NCI-H446 (cell line): ENCODE results near the gene CPO.

Experiments
- DNase-seq, 2 experiments: peaks; one replicate each; lab custom pipeline; 2025; lab: John Stamatoyannopoulos, UW

CPO gene

DNA sequence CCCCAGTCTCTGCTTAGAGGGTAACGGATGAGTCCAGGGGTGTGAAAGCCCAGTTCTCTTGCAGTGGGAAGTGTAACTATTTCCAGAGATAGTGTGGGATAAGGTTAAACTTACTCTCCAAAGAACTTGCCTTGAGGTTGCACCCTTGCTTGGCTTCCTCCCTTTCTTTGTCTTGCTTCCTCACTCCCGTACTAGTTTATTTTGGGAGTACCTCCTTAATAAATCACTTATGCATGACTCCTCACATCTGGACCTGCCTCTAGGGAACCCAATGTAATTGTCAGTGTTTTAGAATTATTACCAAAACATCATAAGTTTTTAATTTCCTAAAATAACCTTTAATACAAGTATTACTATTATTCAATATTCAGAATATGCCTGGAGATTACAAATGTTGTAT lies 35.2 kb downstream of the CPO start:
- no peak for DNase-seq

DNA sequence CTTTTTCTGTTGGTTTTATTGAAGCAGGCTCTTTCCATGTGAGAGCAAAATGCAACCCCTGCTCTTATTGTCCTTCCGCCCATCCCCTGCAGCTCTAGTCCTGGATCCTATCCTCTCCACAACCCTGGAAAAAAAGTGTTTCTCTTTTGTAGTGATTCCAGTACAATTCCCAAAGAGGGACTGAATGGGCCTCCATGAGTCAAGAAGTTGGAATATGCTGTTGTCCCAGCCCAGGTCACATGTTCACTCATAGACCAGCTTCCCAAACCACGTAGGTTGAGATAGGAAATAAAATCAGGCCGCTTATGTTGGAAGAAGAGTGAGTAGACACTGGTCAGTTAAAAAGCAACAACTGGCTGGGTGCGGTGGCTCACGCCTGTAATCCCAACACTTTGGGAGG lies 39.4 kb downstream of the CPO start:
- no peak for DNase-seq

- DNase-seq, result no peak
Measured at GRCh38 chr2:206979365-206979764, 40.0 kb downstream of the CPO start.

DNA sequence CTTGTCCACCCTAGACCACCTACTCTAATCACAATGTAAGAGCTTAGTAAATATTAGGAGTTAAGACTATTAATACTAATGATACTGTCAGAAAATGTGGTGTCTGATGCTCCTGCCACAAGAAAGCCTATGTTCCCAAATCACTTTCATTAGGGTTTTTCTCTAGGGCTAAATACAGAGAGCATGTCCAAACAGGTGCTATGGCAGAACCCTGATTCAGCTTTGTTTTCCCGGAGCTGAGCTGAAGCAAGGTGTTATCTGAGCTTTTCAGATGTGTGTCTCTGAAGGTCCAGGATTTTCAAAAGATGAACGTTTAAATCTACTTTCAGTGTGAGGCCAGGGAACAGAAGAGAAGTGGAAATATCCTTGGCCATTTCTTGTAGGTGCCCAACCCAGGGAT lies 40.6 kb downstream of the CPO start:
- DNase-seq, result no peak

DNA sequence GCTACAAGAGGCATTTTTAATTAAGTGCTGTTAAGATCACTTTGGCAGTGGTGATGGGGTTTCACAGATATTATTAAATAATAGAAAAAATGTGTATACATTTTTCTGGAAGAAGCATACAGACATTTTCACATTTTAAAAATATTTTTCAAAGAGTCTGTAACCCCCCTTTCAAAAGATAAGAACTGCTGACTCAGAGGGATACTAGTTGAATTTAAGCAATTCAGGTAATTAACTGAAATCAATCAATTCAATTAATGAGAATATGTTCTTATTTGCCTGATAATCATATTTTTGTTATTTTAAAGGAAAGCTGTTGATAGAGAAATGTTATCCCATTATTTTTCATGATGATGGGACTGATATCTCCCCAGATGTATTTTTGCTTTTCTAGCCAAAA lies 41.1 kb downstream of the CPO start:
- DNase-seq, result no peak

DNA sequence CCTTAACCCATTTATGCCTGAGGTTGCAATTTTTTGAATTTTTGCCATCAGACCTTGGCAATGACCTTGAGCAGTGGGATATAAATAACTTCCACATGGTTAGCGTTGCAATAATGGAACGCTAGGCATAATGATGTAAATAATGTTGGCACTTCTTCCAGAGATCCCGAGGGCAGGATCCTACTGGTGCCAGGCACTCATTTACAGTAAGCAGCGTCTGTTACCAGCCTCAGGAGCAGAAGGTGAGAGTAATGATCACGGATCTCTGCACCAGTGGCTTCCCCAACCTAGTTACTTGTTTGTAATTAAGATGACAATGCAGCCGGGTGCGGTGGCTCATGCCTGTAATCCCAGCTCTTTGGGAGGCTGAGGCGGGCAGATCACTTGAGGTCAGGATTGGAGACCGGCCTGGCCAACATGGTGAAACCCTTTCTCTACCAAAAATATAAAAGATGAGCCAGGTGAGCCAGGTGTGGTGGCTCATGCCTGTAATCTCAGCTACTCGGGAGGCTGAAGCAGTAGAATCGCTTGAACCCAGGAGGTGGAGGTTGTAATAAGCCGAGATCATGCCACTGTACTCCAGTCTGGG lies 41.9 kb downstream of the CPO start:
- DNase-seq, result peak; percentile 74 to 95

- DNase-seq, result peak; percentile 69 to 86
Measured at GRCh38 chr2:206981739-206982340, 42.5 kb downstream of the CPO start.

- DNase-seq, result no peak
Measured at GRCh38 chr2:206982360-206982955, 43.1 kb downstream of the CPO start.

DNA sequence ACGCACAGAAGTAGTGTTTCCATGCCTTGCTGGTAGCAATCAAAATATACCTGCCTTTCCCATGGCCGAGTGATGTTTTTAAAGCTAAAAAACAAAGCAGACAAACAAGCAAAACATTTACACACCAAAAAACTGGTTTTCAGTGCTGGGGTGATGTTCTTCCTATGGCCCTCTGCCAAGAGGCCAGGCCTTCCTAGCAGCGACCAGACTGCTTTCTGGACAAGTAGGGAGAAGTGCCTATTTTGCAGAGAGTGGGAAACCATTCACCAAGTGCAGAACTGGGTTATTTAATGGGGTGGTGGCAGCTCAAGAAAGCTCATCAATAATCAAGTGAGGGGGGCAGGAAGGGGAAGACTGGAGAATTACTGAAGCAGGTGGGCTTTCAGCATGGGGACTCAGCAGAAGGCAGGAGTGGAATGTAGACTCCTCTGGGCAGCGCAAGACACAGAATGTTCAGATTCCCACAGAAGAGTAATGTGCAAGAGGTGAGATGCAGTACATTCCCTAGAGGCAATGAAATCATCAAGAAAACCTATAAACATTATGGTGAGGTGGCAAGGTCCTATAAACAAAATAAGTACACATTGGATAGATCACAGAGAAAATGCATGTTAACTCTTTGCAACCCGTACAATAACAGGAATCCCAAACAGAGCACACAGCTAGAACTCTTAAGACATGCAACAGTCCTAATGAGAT lies 44.0 kb downstream of the CPO start:
- peak in 1 of 2 experiments; percentile 39 for DNase-seq

- no peak for DNase-seq
Measured at GRCh38 chr2:206984206-206984605, 44.9 kb downstream of the CPO start.

- DNase-seq, result no peak
Measured at GRCh38 chr2:206986943-206987342, 47.6 kb downstream of the CPO start.

GRCh38 chr2:206987810-206988209 lies 48.5 kb downstream of the CPO start:
- no peak for DNase-seq

DNA sequence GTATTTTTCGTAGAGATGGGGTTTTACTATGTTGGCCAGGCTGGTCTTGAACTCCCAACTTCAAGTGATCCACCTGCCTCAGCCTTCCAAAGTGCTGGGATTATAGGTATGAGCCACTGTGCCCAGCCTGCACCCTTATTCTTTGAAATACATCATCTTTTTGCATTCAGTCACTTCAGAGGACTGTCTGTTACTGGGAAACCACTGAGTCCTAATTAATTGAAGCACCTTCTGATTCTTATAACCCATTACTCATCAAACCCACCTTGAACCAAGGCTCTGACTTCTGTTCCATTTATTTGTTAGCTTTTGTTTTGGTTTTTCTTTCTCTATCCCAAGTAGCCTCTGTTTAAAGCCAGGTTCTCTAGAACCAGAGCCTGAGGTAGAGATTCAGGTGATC lies 49.6 kb downstream of the CPO start:
- DNase-seq, result no peak

DNA sequence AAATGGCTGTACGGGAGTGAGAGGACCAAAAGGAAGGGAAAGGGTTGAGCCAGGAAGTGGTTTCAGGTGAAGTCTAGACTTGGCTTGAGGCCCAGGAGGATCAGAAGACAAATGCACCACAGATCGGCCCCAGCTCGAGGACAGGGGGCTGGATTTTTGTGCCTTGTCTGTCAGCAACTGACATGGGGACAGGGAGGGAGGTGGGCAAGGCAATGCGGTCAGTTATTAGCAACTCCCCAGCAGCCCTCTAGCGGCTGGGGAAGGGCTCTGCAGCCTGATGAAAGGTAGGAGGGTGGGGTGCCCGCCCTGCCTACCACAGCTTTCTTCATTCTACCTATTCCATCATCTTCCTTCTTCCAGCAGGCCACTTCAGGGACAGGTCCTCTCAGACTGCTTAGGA lies 50.0 kb downstream of the CPO start:
- peak in 1 of 2 experiments; percentile 23 for DNase-seq

GRCh38 chr2:206990360-206990759 lies 51.0 kb downstream of the CPO start:
- no peak for DNase-seq

DNA sequence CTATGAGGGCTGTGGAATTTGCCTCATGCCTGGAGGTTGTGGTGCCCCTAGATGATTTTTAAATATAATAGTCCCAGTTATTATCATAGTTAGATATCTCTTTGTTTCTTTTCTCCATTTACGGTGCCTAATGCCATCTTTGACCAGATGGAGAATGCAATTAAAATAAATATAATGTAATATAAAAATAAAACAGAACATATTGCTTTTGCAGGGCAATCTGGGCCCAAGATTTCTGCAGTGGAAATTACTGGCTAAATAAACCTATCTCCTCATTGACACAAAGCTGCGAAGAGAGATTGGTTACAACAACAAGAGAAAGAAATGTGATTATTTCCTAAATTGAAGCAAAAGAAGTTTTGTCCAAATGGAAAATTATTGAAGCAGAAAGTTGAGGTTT lies 51.8 kb downstream of the CPO start:
- DNase-seq, result no peak

GRCh38 chr2:206993396-206993911 lies 54.1 kb downstream of the CPO start:
- DNase-seq, result no peak

DNA sequence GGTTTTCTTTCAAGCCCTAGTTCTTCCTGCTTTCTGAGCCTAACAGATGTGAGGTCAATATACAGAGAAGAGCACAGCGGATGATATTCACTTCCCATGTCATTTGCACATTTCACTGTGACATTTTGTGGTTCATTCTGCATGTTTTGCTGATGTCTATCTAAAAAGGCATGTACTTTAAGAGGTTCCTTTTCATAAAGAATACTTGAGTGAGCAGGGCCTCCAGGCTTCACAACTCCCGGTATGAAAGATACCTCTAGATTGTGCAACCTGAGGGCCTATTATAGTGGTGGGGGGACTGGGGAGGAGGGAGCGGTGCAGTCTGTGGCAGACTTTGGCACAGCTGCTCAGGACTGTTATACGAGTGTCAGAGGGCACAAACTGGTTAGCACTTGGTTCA lies 54.6 kb downstream of the CPO start:
- no peak for DNase-seq

- no peak for DNase-seq
Measured at GRCh38 chr2:206996556-206997065, 57.3 kb downstream of the CPO start.

GRCh38 chr2:207008105-207008990 lies 69.0 kb downstream of the CPO start:
- no peak for DNase-seq

DNA sequence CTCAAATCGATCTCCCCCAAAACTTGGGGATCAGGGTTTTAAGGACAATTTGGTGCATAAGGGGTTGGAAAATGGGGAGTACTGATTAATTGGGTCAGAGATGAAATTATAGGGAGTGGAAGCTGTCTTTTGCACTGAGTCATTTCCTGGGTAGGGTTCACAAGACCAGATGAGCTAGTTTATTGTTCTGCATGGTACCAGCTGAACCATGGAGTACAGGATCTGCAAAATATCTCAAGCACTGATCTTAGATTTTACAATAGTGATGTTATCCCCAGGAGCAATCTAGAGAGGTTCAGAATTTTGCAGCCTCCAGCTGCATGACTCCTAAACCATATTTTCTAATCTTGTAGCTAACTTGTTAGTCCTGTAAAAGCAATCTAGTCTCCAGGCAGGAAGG lies 73.1 kb downstream of the CPO start:
- DNase-seq, result no peak

DNA sequence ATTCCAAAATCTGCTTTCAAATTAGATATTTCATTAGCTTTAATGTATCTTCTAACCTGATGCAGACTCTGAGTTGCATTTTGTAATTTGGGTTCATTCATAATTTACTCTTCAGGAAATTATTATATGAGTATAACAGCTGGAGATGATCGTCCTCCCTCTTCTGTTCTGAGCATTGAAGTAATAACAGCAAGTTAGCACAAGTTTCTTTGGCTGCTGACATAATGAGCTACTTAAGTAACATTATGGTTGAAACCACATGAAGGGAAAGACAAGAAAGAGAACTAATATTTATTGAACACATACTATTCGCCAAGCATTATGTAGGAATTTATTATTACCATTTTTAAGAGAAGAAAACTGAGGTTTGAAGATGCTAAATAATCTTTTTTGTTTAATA lies 75.1 kb downstream of the CPO start:
- no peak for DNase-seq
